Pancreas (tissue), 10 donors: ENCODE measurements around the gene UBE3C. TPM values are rescaled to one million over a fixed set of nuclear protein-coding genes. Genes with fewer than 3 reads are reported as not detected.
"Not testable (repeated sequence)": the region's sequence is repeated elsewhere in the genome, so short reads cannot be mapped to it uniquely, and the experiment has no call there.

ENCODE experiments used
- ATAC-seq, 4 donors: fragments of 200-7000 bp; cut with Tn5 transposase; one replicate each; pipeline versions ENCODE4 v1.8.0 to v1.9.1; 2020; ENCODE audit warnings: mild to moderate bottlenecking in 4 of 4, moderate library complexity in 4 of 4
- DNase-seq, 6 donors: peaks; one replicate each; pipeline ENCODE4 v3.0.0-alpha.2; 2020
- FAIRE-seq: peaks from 2 replicates; lab custom pipeline; 2012; peaks lifted over from hg19 to GRCh38; lab: Jason Lieb, UNC
- H3K27ac ChIP-seq, 4 donors: fragments of 200-600 bp; sonication (generic); 1 replicate in 3 of 4; 2 replicates in 1 of 4; pipeline versions ENCODE4 v1.5.0 to v1.8.0; 2020
- H3K27me3 ChIP-seq, 4 donors: fragments of 200-600 bp; one replicate each; pipeline ENCODE4 v1.8.0; 2021
- H3K36me3 ChIP-seq, 3 donors: fragments of 200-600 bp; sonication (generic) in 1 of 3; one replicate each; pipeline versions ENCODE4 v1.5.0 to v1.8.0; 2020 to 2021
- H3K4me1 ChIP-seq, 3 donors: fragments of 200-600 bp; one replicate each; pipeline ENCODE4 v1.8.0; 2021
- H3K4me3 ChIP-seq, 4 donors: fragments of 200-600 bp; sonication (generic) in 2 of 4; one replicate each; pipeline versions ENCODE4 v1.5.0 to v1.8.0; 2020 to 2021
- H3K9me3 ChIP-seq, 4 donors: fragments of 200-600 bp; one replicate each; pipeline ENCODE4 v1.8.0; 2021
- CTCF ChIP-seq, 4 donors: fragments of 200-600 bp; sonication (generic) in 3 of 4; IDR thresholded peaks; one replicate each; pipeline versions ENCODE4 v1.5.0 to v1.8.0; 2021; ENCODE audit warnings: antibody characterized with exemption in 4 of 4
- WGBS, 2 donors: extraction: QIAGEN DNeasy Blood & Tissue Kit; methylation state at CpG; one replicate each; pipeline ENCODE4 v1.1.7; 2013; 5-methylcytosine and 5-hydroxymethylcytosine counted together
- intact Hi-C, 3 donors: fragments of 100-400 bp; cut with DNase I; formaldehyde crosslinking; loops; one replicate each; pipeline versions ENCODE4 v1.11.1 to v1.14.2; 2022
- polyA plus RNA-seq, 2 donors: library from polyadenylated mRNA; stranded (reverse); fragments of 200-250 nt; gene quantifications; one replicate each; pipeline ENCODE4 v1.2.3, GENCODE V29; 2013
- total RNA-seq, 6 donors: library from RNA; stranded (reverse); fragmentation: NEBNext Ultra II Directional in 4 of 6; extraction: Animal tissue kit (Norgen Biotek cat#: 25700) in 4 of 6; gene quantifications; one replicate each; pipeline versions ENCODE4 v1.2.1 to v1.2.4, GENCODE V29; 2021 to 2023
- donor health status: healthy with polysubstance abuse.
- donor health status: DM: no; HTN: no; CAD: no; lungs with moderate emphysema.
- donor health status: DM: no; HTN: no; CAD: no.
- donor health status: control.
- donor health status: control.
- donor health status: Bipolar disorder and iron deficiency.
- donor health status: DM: yes; HTN: yes; CAD: no.
- donor health status: DM: no; HTN: no; CAD: no.
- donor health status: DM: no; HTN: no; CAD: no.
- donor health status: DM: yes; HTN: yes; CAD: no.

The UBE3C gene
- total and polyA plus RNA-seq, 8 donors = 12.1 to 36.1 (median 23.1) TPM

- no peak for TF ChIP-seq CTCF (IDR thresholded peaks at IDR 0.05)
- Histone ChIP-seq H3K36me3 (no peaks in the 10 kb centered on the region), H3K4me3 (no peak overlapping the region), H3K27me3 (no peaks in the 10 kb centered on the region), H3K9me3 (no peaks in the 10 kb centered on the region), H3K4me1 (peaks cover 3 to 13% (median 5%) of the 10 kb centered on the region in 3 donors), H3K27ac (no peak overlapping the region)
- FAIRE-seq = no peak
- no peak for ATAC-seq
- DNase-seq = peak in 1 of 6 donors; percentile 58
- WGBS, 2 donors = 47 to 64% methylated on average over 14 of the region's 14 CpGs
- intact Hi-C loops = no loop called here
Measured at GRCh38 chr7:157276091-157276561, 137.4 kb downstream of the UBE3C start.

- FAIRE-seq (no peak), ATAC-seq (peak in 3 of 4 donors; percentile 9 to 17 (median 12)), DNase-seq (peak in 1 of 6 donors; percentile 63)
- H3K4me3 ChIP-seq = no peak overlapping the region
- peaks cover 3 to 8% (median 5%) of the 10 kb centered on the region in 3 donors for H3K4me1 ChIP-seq
- TF ChIP-seq CTCF (IDR thresholded peaks at IDR 0.05) = no peak
- intact Hi-C loops = no loop called here
- H3K36me3 ChIP-seq = no peaks in the 10 kb centered on the region
- H3K27ac ChIP-seq = no peak overlapping the region
- H3K9me3 ChIP-seq = no peaks in the 10 kb centered on the region
- H3K27me3 ChIP-seq = no peaks in the 10 kb centered on the region
- WGBS, 2 donors = 24 to 29% methylated on average over 21 of the region's 21 CpGs
Measured at GRCh38 chr7:157276731-157277562, 138.2 kb downstream of the UBE3C start.

- WGBS, 2 donors = 83 to 90% methylated on average over 12 of the region's 12 CpGs
- H3K4me1 ChIP-seq, H3K4me3 ChIP-seq, H3K36me3 ChIP-seq, ATAC-seq, H3K27ac ChIP-seq, H3K27me3 ChIP-seq, intact Hi-C loops, H3K9me3 ChIP-seq, FAIRE-seq, DNase-seq: not testable (repeated sequence)
Measured at GRCh38 chr7:157277568-157277967, 138.8 kb downstream of the UBE3C start.

GRCh38 chr7:157278167-157278790 is 139.6 kb downstream of the UBE3C start:
- intact Hi-C loops = no loop called here
- H3K27me3 ChIP-seq = no peaks in the 10 kb centered on the region
- H3K27ac ChIP-seq = no peak overlapping the region
- no peaks in the 10 kb centered on the region for H3K36me3 ChIP-seq
- no peaks in the 10 kb centered on the region for H3K9me3 ChIP-seq
- FAIRE-seq (no peak), DNase-seq (no peak), ATAC-seq (no peak)
- no peak for TF ChIP-seq CTCF (IDR thresholded peaks at IDR 0.05)
- H3K4me1 ChIP-seq = peaks cover 0 to 7% (median 2%) of the 10 kb centered on the region in 3 donors
- 76 to 89% methylated on average over 11 of the region's 11 CpGs for WGBS, 2 donors
- H3K4me3 ChIP-seq = no peak overlapping the region

- no peak for TF ChIP-seq CTCF (IDR thresholded peaks at IDR 0.05)
- 19 to 31% methylated on average over 55 to 77 of the region's 77 CpGs for WGBS, 2 donors
- DNase-seq = peak in 4 of 6 donors; percentile 41 to 75 (median 59)
- intact Hi-C loops = no loop called here
- Histone ChIP-seq H3K36me3 (no peaks in the 10 kb centered on the region), H3K27me3 (no peaks in the 10 kb centered on the region), H3K9me3 (no peaks in the 10 kb centered on the region), H3K4me1 (no peaks in the 10 kb centered on the region), H3K27ac (no peak overlapping the region), H3K4me3 (peak overlapping the region; percentile 40 to 68 (median 50))
- ATAC-seq = peak; percentile 60 to 79 (median 68)
- FAIRE-seq = no peak
Measured at GRCh38 chr7:157278791-157279724, 140.3 kb downstream of the UBE3C start.
